Measurements from ENCODE around the gene COQ8A.

Gene COQ8A

GRCh38 chr1:227016990-227017389 is 76.9 kb downstream of the COQ8A start:
- TF ChIP-seq CEBPB (IDR thresholded peaks at IDR 0.05) (no peak), ZBTB7A (IDR thresholded peaks at IDR 0.05; ENCODE audit: low read depth) (no peak), NFIC (IDR thresholded peaks at IDR 0.05) (no peak), USF1 (IDR thresholded peaks at IDR 0.05) (no peak), FOXM1 (IDR thresholded peaks at IDR 0.05; ENCODE audit: borderline replicate concordance, low read depth) (no peak), YY1 (IDR thresholded peaks at IDR 0.05; ENCODE audit: low read depth) (no peak), TAF1 (IDR thresholded peaks at IDR 0.05; ENCODE audit: low read depth) (no peak), MAX (IDR thresholded peaks at IDR 0.05) (no peak), EGR1 (IDR thresholded peaks at IDR 0.05) (no peak), CREB1 (IDR thresholded peaks at IDR 0.05; ENCODE audit: low read depth) (no peak), TEAD4 (IDR thresholded peaks at IDR 0.05) (no peak), TCF12 (IDR thresholded peaks at IDR 0.05; ENCODE audit: low read depth) (no peak), REST (IDR thresholded peaks at IDR 0.05; ENCODE audit: low read depth) (no peak), RAD21 (IDR thresholded peaks at IDR 0.05; ENCODE audit: low read depth) (no peak), EP300 (IDR thresholded peaks at IDR 0.05; ENCODE audit: borderline replicate concordance) (no peak)

- no peak for TF ChIP-seq USF1 (IDR thresholded peaks at IDR 0.05)
- no peak for TF ChIP-seq REST (IDR thresholded peaks at IDR 0.05; ENCODE audit: low read depth)
- no peak for TF ChIP-seq EP300 (IDR thresholded peaks at IDR 0.05; ENCODE audit: borderline replicate concordance)
- TF ChIP-seq RAD21 (IDR thresholded peaks at IDR 0.05; ENCODE audit: low read depth) = no peak
- no peak for TF ChIP-seq TCF12 (IDR thresholded peaks at IDR 0.05; ENCODE audit: low read depth)
- no peak for TF ChIP-seq EGR1 (IDR thresholded peaks at IDR 0.05)
- TF ChIP-seq CREB1 (IDR thresholded peaks at IDR 0.05; ENCODE audit: low read depth) = no peak
- no peak for TF ChIP-seq NFIC (IDR thresholded peaks at IDR 0.05)
- TF ChIP-seq MAX (IDR thresholded peaks at IDR 0.05) = no peak
- TF ChIP-seq TAF1 (IDR thresholded peaks at IDR 0.05; ENCODE audit: low read depth) = no peak
- no peak for TF ChIP-seq CEBPB (IDR thresholded peaks at IDR 0.05)
- no peak for TF ChIP-seq YY1 (IDR thresholded peaks at IDR 0.05; ENCODE audit: low read depth)
- TF ChIP-seq FOXM1 (IDR thresholded peaks at IDR 0.05; ENCODE audit: borderline replicate concordance, low read depth) = no peak
- no peak for TF ChIP-seq TEAD4 (IDR thresholded peaks at IDR 0.05)
- no peak for TF ChIP-seq ZBTB7A (IDR thresholded peaks at IDR 0.05; ENCODE audit: low read depth)
These were observed 92.3 kb downstream of the COQ8A start for GRCh38 chr1:227032396-227032795.

- TF ChIP-seq EP300 (IDR thresholded peaks at IDR 0.05; ENCODE audit: borderline replicate concordance) = no peak
- TF ChIP-seq TAF1 (IDR thresholded peaks at IDR 0.05; ENCODE audit: low read depth) = no peak
- TF ChIP-seq CEBPB (IDR thresholded peaks at IDR 0.05) = no peak
These were observed 93.8 kb downstream of the COQ8A start for GRCh38 chr1:227033880-227034279.

- TF ChIP-seq TEAD4 (IDR thresholded peaks at IDR 0.05) = no peak
- no peak for TF ChIP-seq TAF1 (IDR thresholded peaks at IDR 0.05; ENCODE audit: low read depth)
- no peak for TF ChIP-seq YY1 (IDR thresholded peaks at IDR 0.05; ENCODE audit: low read depth)
- no peak for TF ChIP-seq FOXM1 (IDR thresholded peaks at IDR 0.05; ENCODE audit: borderline replicate concordance, low read depth)
- TF ChIP-seq EGR1 (IDR thresholded peaks at IDR 0.05) = no peak
- TF ChIP-seq CEBPB (IDR thresholded peaks at IDR 0.05) = no peak
- TF ChIP-seq REST (IDR thresholded peaks at IDR 0.05; ENCODE audit: low read depth) = no peak
- TF ChIP-seq USF1 (IDR thresholded peaks at IDR 0.05) = no peak
- TF ChIP-seq MAX (IDR thresholded peaks at IDR 0.05) = no peak
- TF ChIP-seq ZBTB7A (IDR thresholded peaks at IDR 0.05; ENCODE audit: low read depth) = no peak
- TF ChIP-seq CREB1 (IDR thresholded peaks at IDR 0.05; ENCODE audit: low read depth) = no peak
- no peak for TF ChIP-seq EP300 (IDR thresholded peaks at IDR 0.05; ENCODE audit: borderline replicate concordance)
These were observed 95.2 kb downstream of the COQ8A start for GRCh38 chr1:227035316-227035715.

Data from Ishikawa (cell line).